Prostate gland (tissue), 2 donors: ENCODE data around the gene TCF7L1. TPM values are rescaled to one million over a fixed set of nuclear protein-coding genes. Genes with fewer than 3 reads are reported as not detected.
"Not testable (repeated sequence)": the region's sequence is repeated elsewhere in the genome, so short reads cannot be mapped to it uniquely, and the experiment has no call there.

ENCODE experiments used
- DNase-seq: peaks from one replicate; pipeline ENCODE4 v3.0.0-alpha.2; 2019; ENCODE audit warnings: low spot score
- H3K27ac ChIP-seq, 2 donors: fragments of 200-600 bp; sonication (generic); 2 replicates each; pipeline ENCODE4 v1.5.1; 2017 to 2019
- H3K27me3 ChIP-seq: fragments of 200-600 bp; sonication (generic); replicated peaks from 2 replicates; pipeline ENCODE4 v1.5.1; 2019; ENCODE audit not compliant: insufficient read depth
- H3K36me3 ChIP-seq, 2 donors: fragments of 200-600 bp; sonication (generic); 1 replicate in 1 of 2; 2 replicates in 1 of 2; pipeline versions ENCODE4 v1.5.1 to v1.8.1; 2017 to 2019
- H3K4me1 ChIP-seq: fragments of 200-600 bp; sonication (generic); replicated peaks from 2 replicates; pipeline ENCODE4 v1.5.1; 2019
- H3K4me3 ChIP-seq, 2 donors: fragments of 200-600 bp; sonication (generic); 2 replicates each; pipeline ENCODE4 v1.5.1; 2017 to 2019
- H3K9me3 ChIP-seq: fragments of 200-600 bp; sonication (generic); 2 replicates; pipeline ENCODE4 v1.5.1; 2017
- POLR2A ChIP-seq: fragments of 450-650 bp; IDR thresholded peaks from one replicate; pipeline ENCODE4 v1.6.1; 2016; ENCODE audit warnings: antibody characterized with exemption, mild to moderate bottlenecking
- POLR2AphosphoS5 ChIP-seq: sonication (generic); formaldehyde crosslinking; IDR thresholded peaks from one replicate; pipeline ENCODE4 v1.6.1; 2017; ENCODE audit warnings: antibody characterized with exemption
- WGBS: methylation state at CpG from one replicate; pipeline ENCODE4 v1.1.5; 2018; 5-methylcytosine and 5-hydroxymethylcytosine counted together
- intact Hi-C: fragments of 100-400 bp; cut with DNase I; formaldehyde crosslinking; loops from one replicate; pipeline ENCODE4 v1.14.2; 2022
- total RNA-seq, 2 donors: library from RNA; depleted of rRNA; stranded (reverse); fragments of >200 nt; gene quantifications; one replicate each; pipeline ENCODE4 v1.1.0, GENCODE V29; 2016
- TF ChIP-seq, protein P1 (sequence below), 4 experiments: fragments of 200-600 bp in 2 of 4; fragments of 450-650 bp in 2 of 4; sonication (generic) in 2 of 4; IDR thresholded peaks; 1 replicate in 3 of 4; 2 replicates in 1 of 4; pipeline ENCODE4 v1.5.1; 2016 to 2019; ENCODE audit warnings: antibody characterized with exemption in 4 of 4, mild to moderate bottlenecking in 2 of 4, moderate library complexity in 2 of 4

The TCF7L1 gene
- total RNA-seq, 2 donors from 2014 or later: 2.6 to 7.0 TPM

DNA sequence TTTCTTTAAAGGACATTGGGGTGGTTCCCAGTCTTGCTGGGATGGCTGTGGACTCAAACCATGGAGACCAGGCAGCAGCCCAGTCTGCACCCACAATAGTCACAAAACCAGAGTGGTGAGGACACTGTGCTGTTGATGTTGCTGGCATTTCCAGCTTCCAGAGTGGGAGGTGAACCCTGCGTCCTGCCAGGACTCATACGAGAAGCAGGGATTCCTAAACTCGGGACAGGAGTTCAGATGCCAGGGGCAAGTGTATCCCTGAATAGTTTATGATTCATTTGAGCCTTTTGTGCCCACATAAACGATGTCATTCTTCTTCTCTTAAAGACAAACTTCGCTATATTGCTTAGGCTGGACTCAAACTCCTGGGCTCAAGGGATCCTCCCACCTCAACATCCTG is 62.8 kb downstream of the TCF7L1 start:
- Histone ChIP-seq H3K27ac (no peak overlapping the region), H3K36me3 (no peaks in the 10 kb centered on the region), H3K4me1 (no peaks in the 10 kb centered on the region), H3K9me3 (no peaks in the 10 kb centered on the region), H3K27me3 (no peaks in the 10 kb centered on the region), H3K4me3 (no peak overlapping the region)
- TF ChIP-seq, protein P1, sequence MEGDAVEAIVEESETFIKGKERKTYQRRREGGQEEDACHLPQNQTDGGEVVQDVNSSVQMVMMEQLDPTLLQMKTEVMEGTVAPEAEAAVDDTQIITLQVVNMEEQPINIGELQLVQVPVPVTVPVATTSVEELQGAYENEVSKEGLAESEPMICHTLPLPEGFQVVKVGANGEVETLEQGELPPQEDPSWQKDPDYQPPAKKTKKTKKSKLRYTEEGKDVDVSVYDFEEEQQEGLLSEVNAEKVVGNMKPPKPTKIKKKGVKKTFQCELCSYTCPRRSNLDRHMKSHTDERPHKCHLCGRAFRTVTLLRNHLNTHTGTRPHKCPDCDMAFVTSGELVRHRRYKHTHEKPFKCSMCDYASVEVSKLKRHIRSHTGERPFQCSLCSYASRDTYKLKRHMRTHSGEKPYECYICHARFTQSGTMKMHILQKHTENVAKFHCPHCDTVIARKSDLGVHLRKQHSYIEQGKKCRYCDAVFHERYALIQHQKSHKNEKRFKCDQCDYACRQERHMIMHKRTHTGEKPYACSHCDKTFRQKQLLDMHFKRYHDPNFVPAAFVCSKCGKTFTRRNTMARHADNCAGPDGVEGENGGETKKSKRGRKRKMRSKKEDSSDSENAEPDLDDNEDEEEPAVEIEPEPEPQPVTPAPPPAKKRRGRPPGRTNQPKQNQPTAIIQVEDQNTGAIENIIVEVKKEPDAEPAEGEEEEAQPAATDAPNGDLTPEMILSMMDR (IDR thresholded peaks at IDR 0.05): no peak
- TF ChIP-seq POLR2A (no peak), POLR2AphosphoS5 (no peak)
- DNase-seq: no peak
- intact Hi-C loops: no loop called here
- 55% methylated on average over 5 of the region's 5 CpGs for WGBS

DNA sequence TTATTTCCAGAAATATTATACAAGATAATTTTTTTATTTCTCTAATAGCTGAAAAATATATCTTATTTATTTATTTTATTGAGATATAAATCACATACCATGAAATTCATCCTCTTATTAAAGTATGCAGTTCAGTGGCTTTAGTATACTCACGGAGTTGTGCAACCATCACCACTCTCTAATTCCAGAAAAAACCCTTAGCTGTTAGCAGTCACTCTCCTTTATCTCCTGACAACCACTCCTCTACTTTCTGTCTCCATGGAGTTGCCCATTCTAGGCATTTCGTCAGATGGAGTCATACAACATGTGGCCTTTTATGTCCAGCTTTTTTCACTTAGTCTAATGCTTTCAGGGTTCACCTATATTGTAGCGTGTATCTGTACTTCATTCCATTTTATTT is 66.5 kb downstream of the TCF7L1 start:
- Histone ChIP-seq H3K27ac (no peak overlapping the region), H3K9me3 (no peaks in the 10 kb centered on the region), H3K4me1 (no peaks in the 10 kb centered on the region), H3K36me3 (no peaks in the 10 kb centered on the region), H3K4me3 (no peak overlapping the region), H3K27me3 (no peaks in the 10 kb centered on the region)
- no peak for DNase-seq
- 86% methylated on average over 3 of the region's 3 CpGs for WGBS
- no peak for TF ChIP-seq POLR2A
- intact Hi-C loops: no loop called here

DNA sequence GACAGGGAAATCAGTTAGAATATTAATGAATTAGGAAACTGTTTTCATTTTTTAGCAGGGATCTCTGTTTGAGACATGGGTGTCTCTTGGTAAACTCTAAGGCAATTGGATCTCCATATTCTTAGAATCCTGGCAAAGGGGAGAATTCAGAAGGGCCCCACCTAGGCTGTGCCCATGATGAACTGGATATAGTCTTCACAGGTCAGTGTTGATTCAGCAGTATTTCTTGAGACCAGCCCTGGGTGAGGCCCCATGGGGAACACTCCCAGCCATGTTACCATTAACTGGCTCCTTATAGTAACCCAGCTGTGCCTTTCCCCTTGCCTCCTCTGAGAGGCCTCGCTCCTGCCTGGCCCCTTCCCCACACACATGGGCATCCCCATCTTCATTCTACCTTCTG is 76.7 kb downstream of the TCF7L1 start:
- TF ChIP-seq POLR2A: no peak
- TF ChIP-seq, protein P1 (IDR thresholded peaks at IDR 0.05): no peak
- no peak for TF ChIP-seq POLR2AphosphoS5
- no peak overlapping the region for H3K27ac ChIP-seq
- H3K27me3 ChIP-seq: no peaks in the 10 kb centered on the region
- no peaks in the 10 kb centered on the region for H3K9me3 ChIP-seq
- no peak overlapping the region for H3K4me3 ChIP-seq
- H3K36me3 ChIP-seq: no peaks in the 10 kb centered on the region
- H3K4me1 ChIP-seq: no peaks in the 10 kb centered on the region
- no peak for DNase-seq
- intact Hi-C loops: no loop called here
- WGBS: 100% methylated on average over 1 of the region's 1 CpG

DNA sequence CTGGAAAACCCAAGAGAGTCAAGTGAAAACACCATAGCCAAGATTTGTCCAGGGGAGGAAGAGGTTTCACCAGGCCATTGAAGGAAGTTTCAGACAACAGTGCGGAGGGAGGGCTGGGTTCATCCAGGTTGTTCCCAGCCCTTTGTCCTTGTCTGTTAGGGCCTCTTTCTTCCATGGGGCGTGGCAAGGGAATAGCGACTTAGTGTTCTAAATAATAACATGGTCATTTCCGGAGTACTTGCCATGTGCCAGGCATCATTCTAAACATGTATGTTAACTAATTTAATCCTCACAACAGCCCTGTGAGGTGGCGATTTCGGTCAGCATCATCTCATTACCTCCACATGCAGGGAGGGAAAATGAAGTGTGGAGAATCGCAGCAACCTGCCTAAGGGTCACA is 77.3 kb downstream of the TCF7L1 start:
- Histone ChIP-seq H3K9me3 (no peaks in the 10 kb centered on the region), H3K4me3 (no peak overlapping the region), H3K27ac (no peak overlapping the region), H3K4me1 (no peaks in the 10 kb centered on the region), H3K27me3 (no peaks in the 10 kb centered on the region), H3K36me3 (no peaks in the 10 kb centered on the region)
- DNase-seq: no peak
- intact Hi-C loops: no loop called here
- TF ChIP-seq POLR2AphosphoS5 (no peak), POLR2A (no peak)
- TF ChIP-seq, protein P1 (IDR thresholded peaks at IDR 0.05): no peak
- 86% methylated on average over 7 of the region's 7 CpGs for WGBS

DNA sequence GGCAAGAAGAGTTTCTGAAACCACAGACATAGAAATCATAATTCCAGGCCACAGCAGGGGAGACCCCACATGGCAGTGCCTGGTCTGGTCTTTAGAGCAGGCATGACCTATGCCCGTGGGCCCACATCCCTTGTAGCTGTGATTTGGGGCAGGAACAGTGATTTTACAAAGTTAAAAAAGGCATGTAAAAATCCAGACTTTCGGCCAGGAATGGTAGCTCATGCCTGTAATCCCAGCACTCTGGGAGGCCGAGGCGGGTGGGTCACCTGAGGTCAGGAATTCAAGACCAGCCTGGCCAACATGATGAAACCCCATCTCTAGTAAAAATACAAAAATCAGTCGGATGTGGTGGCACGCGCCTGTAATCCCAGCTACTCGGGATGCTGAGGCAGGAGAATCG is 78.4 kb downstream of the TCF7L1 start:
- 95% methylated on average over 9 of the region's 9 CpGs for WGBS
- DNase-seq: not testable (repeated sequence)

DNA sequence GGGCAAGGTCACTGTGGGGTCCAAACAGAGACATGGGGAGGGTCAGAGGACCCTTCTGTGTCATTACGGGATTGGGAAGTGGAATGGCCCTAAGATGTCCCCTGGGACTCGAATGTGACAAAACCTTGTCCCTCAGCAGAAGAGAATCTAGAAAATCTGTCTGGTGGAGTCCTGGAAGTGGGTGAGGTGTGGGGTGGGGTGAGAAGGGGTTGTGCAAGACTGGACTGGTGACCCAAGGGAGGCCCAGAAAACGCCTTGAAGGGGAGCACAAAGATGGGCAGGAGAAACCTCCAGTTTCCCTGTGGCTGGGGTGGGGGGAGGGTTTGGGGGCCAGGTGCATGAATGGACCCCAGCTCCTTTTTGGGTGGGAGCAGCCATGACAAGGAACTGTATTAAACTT is 79.6 kb downstream of the TCF7L1 start:
- H3K36me3 ChIP-seq: no peaks in the 10 kb centered on the region
- no peak overlapping the region for H3K4me3 ChIP-seq
- H3K27me3 ChIP-seq: no peaks in the 10 kb centered on the region
- WGBS: 85% methylated on average over 3 of the region's 3 CpGs
- no peak for DNase-seq
- H3K27ac ChIP-seq: no peak overlapping the region
- peaks cover 6% of the 10 kb centered on the region for H3K4me1 ChIP-seq
- TF ChIP-seq POLR2A (no peak), POLR2AphosphoS5 (no peak)
- TF ChIP-seq, protein P1 (IDR thresholded peaks at IDR 0.05): no peak
- intact Hi-C loops: no loop called here
- H3K9me3 ChIP-seq: no peaks in the 10 kb centered on the region

More for the DNA sequence above, 78.4 kb downstream of the TCF7L1 start:
- H3K27ac ChIP-seq, intact Hi-C loops, H3K27me3 ChIP-seq, H3K9me3 ChIP-seq, H3K36me3 ChIP-seq, H3K4me3 ChIP-seq, H3K4me1 ChIP-seq: not testable (repeated sequence)
